Lung (tissue), 12 donors: ENCODE results near the gene NTN1. TPM values are rescaled to one million over a fixed set of nuclear protein-coding genes. Genes with fewer than 3 reads are reported as not detected.

ENCODE experiments used
- ATAC-seq: fragments of 200-7000 bp; cut with Tn5 transposase; one replicate; pipeline ENCODE4 v1.9.1; 2020; ENCODE audit warnings: moderate number of reproducible peaks; ENCODE audit not compliant: insufficient read depth, low FRiP score
- DNase-seq, 3 donors: peaks; one replicate each; pipeline ENCODE4 v3.0.0-alpha.2; 2013 to 2017
- H3K27ac ChIP-seq, 2 donors: one replicate each; pipeline ENCODE4 v1.5.1; 2013; ENCODE audit warnings: mild to moderate bottlenecking in 2 of 2, moderate library complexity in 2 of 2, control low read depth in 1 of 2, inconsistent platforms in 1 of 2, low read depth in 1 of 2, low read length in 1 of 2
- H3K27me3 ChIP-seq, 3 donors: one replicate each; pipeline ENCODE4 v1.5.1; 2013; ENCODE audit warnings: low read length in 2 of 3; ENCODE audit not compliant: control insufficient read depth in 3 of 3, insufficient read depth in 3 of 3
- H3K36me3 ChIP-seq, 4 donors: one replicate each; pipeline ENCODE4 v1.5.1; 2013; ENCODE audit warnings: low read length in 4 of 4, mild to moderate bottlenecking in 1 of 4, moderate library complexity in 1 of 4; ENCODE audit not compliant: control insufficient read depth in 4 of 4, insufficient read depth in 4 of 4
- H3K4me1 ChIP-seq, 5 donors: one replicate each; pipeline ENCODE4 v1.5.1; 2013; ENCODE audit warnings: low read length in 5 of 5, mild to moderate bottlenecking in 2 of 5, moderate library complexity in 1 of 5; ENCODE audit not compliant: control insufficient read depth in 5 of 5, insufficient read depth in 5 of 5
- H3K4me3 ChIP-seq: one replicate; pipeline ENCODE4 v1.5.1; 2013; ENCODE audit warnings: mild to moderate bottlenecking, control low read depth, moderate library complexity
- H3K9ac ChIP-seq, 2 donors: one replicate each; pipeline ENCODE4 v1.5.1; 2013; ENCODE audit warnings: low read length in 2 of 2, control low read depth in 1 of 2; ENCODE audit not compliant: insufficient read depth in 1 of 2
- H3K9me3 ChIP-seq, 4 donors: one replicate each; pipeline ENCODE4 v1.5.1; 2013; ENCODE audit warnings: low read length in 3 of 4, mild to moderate bottlenecking in 1 of 4, moderate library complexity in 1 of 4; ENCODE audit not compliant: control insufficient read depth in 4 of 4, insufficient read depth in 3 of 4
- WGBS, 2 donors: extraction: QIAGEN DNeasy Blood & Tissue Kit; methylation state at CpG; one replicate each; pipeline ENCODE4 v1.1.7; 2013; 5-methylcytosine and 5-hydroxymethylcytosine counted together
- polyA plus RNA-seq, 2 donors: library from polyadenylated mRNA; stranded (reverse); fragments of 200-250 nt; gene quantifications; one replicate each; pipeline ENCODE4 v1.2.1, GENCODE V29; 2013
- total RNA-seq, 2 donors: library from RNA; depleted of rRNA in 1 of 2; stranded (reverse); fragments of >200 nt in 1 of 2; gene quantifications; one replicate each; pipeline ENCODE4 v1.2.1, GENCODE V29; 2014 to 2021
- TF ChIP-seq, protein P1 (sequence below): IDR thresholded peaks from 2 replicates; pipeline ENCODE4 v1.5.1; 2012; ENCODE audit warnings: mild to moderate bottlenecking; ENCODE audit errors: control extremely low read depth, extremely low read depth
- donor health status: control.
- donor health status: control.
- donor health status: Bipolar disorder and iron deficiency.
- donor health status: healthy.
- donor health status: DM: yes; HTN: yes; CAD: no.

NTN1 gene
- total and polyA plus RNA-seq, 4 donors, result 3.6 to 17.1 (median 7.8) TPM

DNA sequence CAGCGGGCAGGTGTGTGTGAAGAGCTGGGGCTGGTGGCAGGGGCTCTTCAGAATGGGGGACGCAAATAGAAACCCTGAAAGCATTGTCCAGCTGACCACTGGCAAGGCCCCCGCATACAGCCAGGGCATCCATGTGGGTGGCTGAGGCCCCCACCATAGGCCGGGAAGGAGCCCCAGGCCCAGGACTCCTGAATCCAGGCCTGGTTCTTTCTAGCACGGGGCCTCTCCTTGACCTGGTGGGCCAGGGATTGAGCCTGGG is 200.5 kb downstream of the NTN1 start:
- WGBS, 2 donors, result 94 to 97% methylated on average over 4 to 5 of the region's 5 CpGs
- no peak for DNase-seq
- Histone ChIP-seq H3K36me3 (no peaks in the 10 kb centered on the region), H3K4me3 (no peak overlapping the region), H3K4me1 (no peaks in the 10 kb centered on the region), H3K27ac (no peak overlapping the region), H3K9me3 (no peaks in the 10 kb centered on the region), H3K9ac (no peak overlapping the region), H3K27me3 (peaks cover 0 to 2% (median 0%) of the 10 kb centered on the region in 3 donors)
- no peak for ATAC-seq
- TF ChIP-seq, protein P1, sequence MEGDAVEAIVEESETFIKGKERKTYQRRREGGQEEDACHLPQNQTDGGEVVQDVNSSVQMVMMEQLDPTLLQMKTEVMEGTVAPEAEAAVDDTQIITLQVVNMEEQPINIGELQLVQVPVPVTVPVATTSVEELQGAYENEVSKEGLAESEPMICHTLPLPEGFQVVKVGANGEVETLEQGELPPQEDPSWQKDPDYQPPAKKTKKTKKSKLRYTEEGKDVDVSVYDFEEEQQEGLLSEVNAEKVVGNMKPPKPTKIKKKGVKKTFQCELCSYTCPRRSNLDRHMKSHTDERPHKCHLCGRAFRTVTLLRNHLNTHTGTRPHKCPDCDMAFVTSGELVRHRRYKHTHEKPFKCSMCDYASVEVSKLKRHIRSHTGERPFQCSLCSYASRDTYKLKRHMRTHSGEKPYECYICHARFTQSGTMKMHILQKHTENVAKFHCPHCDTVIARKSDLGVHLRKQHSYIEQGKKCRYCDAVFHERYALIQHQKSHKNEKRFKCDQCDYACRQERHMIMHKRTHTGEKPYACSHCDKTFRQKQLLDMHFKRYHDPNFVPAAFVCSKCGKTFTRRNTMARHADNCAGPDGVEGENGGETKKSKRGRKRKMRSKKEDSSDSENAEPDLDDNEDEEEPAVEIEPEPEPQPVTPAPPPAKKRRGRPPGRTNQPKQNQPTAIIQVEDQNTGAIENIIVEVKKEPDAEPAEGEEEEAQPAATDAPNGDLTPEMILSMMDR, result no peak

DNA sequence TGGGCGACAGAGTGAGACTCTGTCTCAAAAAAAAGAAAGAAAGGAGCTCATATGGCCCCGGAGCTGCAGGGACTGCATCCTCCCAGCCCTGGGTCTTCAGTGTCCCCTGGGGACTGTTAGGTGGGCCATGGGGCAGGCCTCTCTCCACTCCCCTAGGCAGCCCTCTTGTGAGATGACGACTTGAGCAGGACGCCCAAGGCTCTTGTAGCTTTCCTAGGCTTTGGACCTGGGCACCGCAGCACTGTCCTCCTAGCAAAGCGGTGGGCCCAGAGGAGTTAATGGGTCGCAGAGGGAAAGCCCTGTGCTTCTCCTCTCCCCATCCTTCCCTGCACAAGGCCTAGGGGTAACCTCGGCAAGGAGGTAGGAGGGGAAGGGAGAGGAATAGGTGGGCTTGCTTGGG is 202.2 kb downstream of the NTN1 start:
- H3K9ac ChIP-seq, result no peak overlapping the region
- DNase-seq, result no peak
- H3K4me1 ChIP-seq, result no peaks in the 10 kb centered on the region
- 80 to 92% methylated on average over 7 to 8 of the region's 8 CpGs for WGBS, 2 donors
- H3K27me3 ChIP-seq, result peaks cover 0 to 12% (median 4%) of the 10 kb centered on the region in 3 donors
- no peak for ATAC-seq
- no peak overlapping the region for H3K27ac ChIP-seq
- TF ChIP-seq, protein P1, result no peak
- H3K9me3 ChIP-seq, result peaks cover 0 to 2% (median 0%) of the 10 kb centered on the region in 4 donors
- peaks cover 0 to 6% (median 0%) of the 10 kb centered on the region in 4 donors for H3K36me3 ChIP-seq
- no peak overlapping the region for H3K4me3 ChIP-seq

DNA sequence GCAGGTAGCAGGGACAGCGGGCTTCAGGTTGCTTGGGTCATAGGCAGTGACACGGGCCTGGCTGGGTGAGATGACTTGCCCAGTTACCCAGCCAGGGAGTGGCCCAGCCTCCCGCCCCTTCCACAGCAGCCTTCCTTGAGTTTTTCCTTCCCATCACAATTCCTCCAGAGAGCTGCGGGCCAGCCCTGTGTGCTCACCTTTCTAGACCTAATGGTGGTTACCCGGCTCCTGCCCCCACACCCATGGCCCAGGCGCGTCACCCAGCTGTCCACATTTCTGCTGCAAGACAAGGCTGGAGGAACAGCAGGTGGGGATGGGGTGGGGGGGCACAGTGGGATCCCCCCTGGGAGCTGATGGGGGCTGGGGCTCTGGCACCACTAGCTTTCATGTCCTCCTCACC is 203.2 kb downstream of the NTN1 start:
- 95 to 99% methylated on average over 7 of the region's 7 CpGs for WGBS, 2 donors
- no peak overlapping the region for H3K4me3 ChIP-seq

More for the DNA sequence above, 203.2 kb downstream of the NTN1 start:
- peaks cover 0 to 6% (median 0%) of the 10 kb centered on the region in 4 donors for H3K36me3 ChIP-seq
- DNase-seq, result no peak
- peaks cover 0 to 2% (median 0%) of the 10 kb centered on the region in 4 donors for H3K9me3 ChIP-seq
- peaks cover 0 to 18% (median 4%) of the 10 kb centered on the region in 3 donors for H3K27me3 ChIP-seq
- ATAC-seq, result no peak
- H3K27ac ChIP-seq, result no peak overlapping the region
- H3K4me1 ChIP-seq, result no peaks in the 10 kb centered on the region
- H3K9ac ChIP-seq, result no peak overlapping the region
- TF ChIP-seq, protein P1, result no peak
